ENCODE measurements around the gene MN1.

Gene MN1

GRCh38 chr22:27765706-27766291, 35.8 kb downstream of the MN1 start:
- DNase-seq = no peak

- no peak for DNase-seq
Observed at GRCh38 chr22:27764722-27765236, 36.8 kb downstream of the MN1 start.

GRCh38 chr22:27761665-27762064, 39.9 kb downstream of the MN1 start:
- no peak for DNase-seq

GRCh38 chr22:27761000-27761399, 40.6 kb downstream of the MN1 start:
- DNase-seq = no peak

GRCh38 chr22:27760474-27760873, 41.1 kb downstream of the MN1 start:
- no peak for DNase-seq

GRCh38 chr22:27757928-27758525, 43.5 kb downstream of the MN1 start:
- no peak for DNase-seq

GRCh38 chr22:27756212-27756660, 45.3 kb downstream of the MN1 start:
- peak in 1 of 58 donors; percentile 47 for DNase-seq

DNA sequence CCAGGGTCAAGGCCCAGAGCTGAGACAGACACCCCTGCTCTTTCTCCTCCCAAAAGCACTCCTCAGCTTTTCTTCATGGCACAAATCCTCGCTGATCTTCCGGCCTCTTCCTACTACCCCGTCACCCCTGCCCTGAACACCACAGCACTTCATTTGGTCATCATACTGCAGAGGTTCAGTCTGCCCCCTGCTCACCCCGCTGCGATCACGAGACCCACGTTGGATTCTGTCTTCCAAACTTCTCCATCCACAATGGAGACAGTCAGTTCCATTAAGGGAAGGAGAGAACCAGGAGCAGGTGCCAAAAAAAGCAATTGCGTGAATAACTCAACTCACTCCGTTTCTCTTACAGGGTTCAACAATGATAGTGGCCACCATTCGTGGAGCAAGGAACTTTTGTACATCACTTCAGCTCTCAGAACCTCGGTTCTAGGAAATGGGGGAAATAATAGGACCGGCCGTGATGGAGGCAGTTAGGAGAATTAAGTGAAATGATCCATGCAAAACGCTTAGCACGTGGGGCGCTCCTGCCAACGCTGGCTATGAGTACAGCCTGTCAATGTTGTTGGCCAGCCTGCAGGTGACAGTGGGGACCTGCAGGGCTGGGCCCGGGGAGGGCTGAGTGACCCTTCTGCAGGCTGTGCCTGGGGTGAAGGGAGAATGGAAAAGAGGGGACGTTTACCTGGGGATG, 45.9 kb downstream of the MN1 start:
- DNase-seq = no peak

DNA sequence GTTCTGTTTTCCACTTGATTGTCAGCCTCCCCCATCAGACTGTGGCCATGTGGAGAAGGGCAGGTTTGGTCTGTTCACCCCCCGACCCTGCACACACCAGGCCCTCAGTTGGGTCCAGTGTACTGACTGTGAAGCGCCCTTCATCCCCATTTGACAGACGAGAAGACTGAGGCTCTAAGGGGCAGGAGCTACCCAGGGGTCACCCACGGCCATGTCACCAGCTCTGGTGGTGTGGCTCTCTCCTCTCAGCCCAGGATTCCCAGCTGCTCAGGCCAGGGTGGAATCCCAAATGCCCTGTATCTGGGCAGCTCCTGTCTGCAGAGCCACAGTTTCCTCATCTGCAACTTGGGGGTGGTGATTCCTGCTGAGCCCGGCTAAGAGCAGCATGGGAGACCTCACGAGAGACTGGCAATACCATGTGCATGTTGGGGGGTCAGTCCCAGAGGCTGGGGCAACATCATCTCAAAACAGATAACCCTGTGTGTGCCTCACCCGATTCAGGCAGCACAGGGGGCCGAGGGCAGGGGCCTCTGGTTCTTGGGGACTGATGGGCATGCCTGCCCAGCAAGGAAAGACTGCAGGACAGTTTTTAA, 46.6 kb downstream of the MN1 start:
- DNase-seq = no peak

GRCh38 chr22:27754247-27754887, 47.2 kb downstream of the MN1 start:
- no peak for DNase-seq

DNA sequence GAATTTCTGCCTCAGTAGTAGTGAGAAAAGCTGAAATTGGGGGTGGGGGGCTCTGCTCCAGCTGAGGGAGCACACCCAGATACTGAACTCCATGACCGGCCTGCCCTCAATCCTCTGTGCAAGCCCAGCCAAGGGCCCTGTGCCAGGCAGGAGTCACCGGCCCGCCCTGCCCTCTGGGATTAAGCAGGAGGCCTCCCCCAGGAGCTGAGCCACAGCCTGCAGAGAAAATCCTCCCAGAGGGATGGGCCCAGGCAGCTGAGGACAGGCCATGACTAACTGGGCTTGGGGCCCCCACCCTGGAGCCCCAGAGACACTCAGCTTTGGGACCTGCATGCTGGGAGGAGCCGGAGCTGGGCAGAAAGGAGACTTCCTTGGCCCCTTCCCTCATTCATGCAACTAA, 48.8 kb downstream of the MN1 start:
- DNase-seq = no peak

- DNase-seq = no peak
Observed at GRCh38 chr22:27752141-27752540, 49.4 kb downstream of the MN1 start.

DNA sequence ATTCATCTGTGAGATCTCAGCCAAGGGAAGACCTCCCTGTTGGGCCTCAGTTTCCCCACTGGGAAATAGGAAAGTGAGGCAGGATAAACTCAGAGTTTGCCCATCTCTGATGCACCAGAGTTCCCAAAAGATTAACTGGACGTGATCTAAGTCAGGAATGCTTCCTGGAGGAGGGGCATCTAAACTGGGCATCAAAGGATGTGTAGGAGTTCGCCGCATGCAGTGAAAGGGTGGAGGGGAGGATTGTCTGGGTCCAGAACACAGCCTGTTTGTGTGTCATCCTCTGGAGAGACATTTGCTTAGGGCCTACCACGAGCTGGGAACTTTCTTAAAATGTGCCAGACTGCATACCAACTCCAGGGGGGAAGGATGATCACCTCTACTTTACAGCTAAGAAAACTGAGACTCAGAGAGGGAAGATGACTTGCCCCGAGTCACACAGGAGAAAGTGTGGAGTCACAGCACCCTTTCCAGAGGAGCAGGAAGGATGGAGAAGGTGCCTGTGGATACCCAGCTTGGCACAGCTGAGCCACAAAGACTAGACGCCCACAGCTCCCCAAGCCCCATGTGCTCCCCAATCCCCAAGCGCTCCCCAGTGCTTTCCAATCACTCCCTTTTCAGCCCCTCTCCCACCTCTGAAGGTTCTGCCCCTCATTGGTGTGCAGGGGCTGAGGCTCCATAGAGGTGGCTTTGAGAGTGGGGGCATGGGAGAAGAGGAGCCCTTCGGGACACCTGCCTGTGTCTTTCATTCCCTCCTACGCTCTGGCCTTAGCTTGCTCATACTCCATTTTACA, 50.1 kb downstream of the MN1 start:
- DNase-seq = no peak

DNA sequence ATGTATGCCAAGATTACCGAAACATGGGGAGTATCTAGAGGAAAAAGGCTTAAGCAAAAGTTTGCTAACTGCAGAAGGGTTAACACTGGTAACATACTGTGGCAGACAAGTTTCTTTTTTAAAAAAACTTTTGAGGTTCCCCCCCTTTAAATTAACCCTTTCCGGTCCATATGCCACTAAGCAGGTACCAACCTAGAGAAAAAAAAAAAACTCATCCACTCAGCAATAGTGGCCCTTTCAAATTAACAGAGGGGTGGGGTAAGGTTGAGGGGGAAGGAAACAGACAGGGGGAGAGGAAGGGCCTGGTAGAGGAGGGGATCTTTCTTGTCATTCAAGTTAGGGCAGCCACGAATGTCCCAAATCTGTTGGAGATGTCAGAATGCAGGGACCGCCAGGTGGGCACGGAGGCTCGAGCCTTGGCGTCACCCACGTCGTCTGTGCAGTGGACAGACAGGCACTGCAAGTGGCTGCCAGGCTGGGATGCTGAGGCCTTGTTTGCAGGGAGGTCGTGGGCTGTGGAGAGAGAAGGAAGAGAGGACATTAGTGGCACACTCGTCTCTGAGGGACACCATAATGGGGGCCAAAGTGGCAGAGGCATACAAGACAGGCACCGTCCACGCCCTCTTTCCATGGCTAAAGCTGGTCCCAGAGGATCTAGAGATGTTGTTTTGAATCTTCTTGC, 50.8 kb downstream of the MN1 start:
- DNase-seq = no peak

GRCh38 chr22:27749597-27750225, 51.8 kb downstream of the MN1 start:
- DNase-seq = peak in 8 of 58 donors; percentile 8 to 33 (median 21)

DNA sequence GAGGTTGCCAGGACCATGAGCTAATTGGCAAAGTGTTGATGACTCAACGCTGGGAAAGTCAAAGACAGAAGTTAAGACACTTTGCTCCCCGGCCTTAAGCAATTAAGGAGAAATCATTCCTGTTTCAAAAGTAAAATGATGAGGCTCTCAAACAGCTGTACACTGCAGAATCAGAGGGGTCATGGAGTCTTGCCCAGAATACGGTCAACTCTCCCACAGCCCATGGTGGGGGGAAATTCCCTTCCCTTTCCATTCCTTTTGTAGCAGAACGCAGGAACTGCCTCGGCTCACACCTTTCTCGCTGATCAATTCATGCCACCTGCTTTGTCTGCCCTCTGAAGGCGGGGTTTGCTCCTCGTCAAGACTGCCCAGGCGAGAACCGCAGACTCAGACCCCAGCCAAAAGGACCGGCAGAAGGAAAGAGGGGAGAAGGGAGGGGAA, 52.8 kb downstream of the MN1 start:
- DNase-seq = no peak

- DNase-seq = no peak
Observed at GRCh38 chr22:27748349-27748748, 53.2 kb downstream of the MN1 start.

DNA sequence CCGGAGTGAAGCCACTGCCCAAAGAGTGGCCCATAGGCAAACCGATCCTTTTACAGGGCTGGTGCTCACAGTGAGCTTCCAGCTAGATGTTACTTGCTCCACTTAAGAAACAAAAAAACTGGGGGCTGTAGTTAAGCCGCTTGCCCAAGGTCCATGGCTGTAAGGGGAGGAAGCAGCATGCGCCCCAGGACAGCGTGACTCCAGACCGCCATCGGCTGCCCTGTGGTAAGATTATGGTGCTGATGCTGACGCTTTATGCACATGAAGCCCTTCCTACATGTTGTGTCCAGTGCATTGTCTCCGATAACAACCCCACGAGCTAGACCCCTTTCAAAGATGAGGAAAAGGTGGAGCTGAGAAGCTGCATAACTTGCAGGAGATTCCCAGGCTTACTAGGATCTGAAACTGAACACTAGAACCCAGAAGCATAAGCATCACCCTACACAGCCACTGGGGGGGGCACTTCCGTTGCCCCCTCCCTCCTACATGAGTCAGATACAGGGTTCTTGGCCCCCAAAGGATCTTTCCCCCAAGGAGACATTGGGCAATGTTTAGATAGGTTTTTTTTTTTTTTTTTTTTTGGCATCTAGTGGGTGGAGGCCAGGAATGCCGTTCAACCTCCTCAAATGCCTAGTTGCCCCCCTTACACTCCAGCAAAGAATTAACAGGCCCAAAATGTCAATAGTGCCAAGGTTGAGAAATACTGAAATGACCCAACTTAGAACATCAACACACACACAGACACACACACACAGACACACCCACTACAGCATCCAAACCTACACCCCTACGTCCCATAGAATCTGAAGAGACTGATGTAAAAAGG, 53.9 kb downstream of the MN1 start:
- DNase-seq = no peak

DNA sequence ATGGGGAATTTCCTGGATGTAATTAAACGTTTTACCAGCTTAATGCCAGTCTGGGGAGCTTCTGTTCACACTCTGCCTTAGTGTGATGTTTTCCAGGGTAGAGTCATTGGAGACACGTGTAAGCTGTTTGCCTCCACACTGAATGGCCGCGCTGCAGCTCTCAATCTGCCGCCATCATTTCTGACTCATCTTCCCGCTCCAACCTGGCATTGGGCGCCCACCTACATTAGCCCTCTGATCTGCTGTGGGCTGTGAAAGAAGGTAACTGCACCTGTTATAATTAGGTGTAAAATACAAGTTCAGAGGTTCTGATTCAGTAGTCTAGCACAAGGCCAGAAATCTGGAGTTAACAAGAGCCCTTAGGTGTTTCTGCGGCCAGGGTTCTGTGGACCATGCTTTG, 54.6 kb downstream of the MN1 start:
- no peak for DNase-seq
